ENCODE measurements around the gene SUGCT. TPM values are rescaled to one million over a fixed set of nuclear protein-coding genes. Genes with fewer than 3 reads are reported as not detected.

Gene SUGCT
- total and polyA plus RNA-seq, 2 of the 13 experiments (the other 11 are each of a cell fraction or from before 2014, with no cell fraction given): 10.1 to 22.2 TPM

DNA sequence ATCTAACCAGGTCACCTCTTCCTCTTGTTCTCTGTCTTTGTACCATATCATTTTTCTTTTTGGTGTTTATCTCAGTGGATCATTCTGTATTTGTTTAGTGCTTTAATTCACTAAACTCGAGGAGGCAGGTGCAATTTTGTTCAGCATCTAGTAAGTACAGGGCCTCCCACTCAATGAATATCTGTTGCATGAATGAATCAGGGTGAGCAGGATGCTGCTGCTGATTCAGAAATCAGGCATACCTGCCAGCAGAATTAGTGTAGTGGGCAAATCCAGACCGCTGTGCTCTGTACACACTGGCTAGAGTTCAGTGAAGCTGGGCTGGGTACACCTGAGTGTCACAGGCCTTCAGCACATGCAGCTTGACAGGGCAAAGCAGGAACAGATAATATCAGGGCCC, 511.9 kb downstream of the SUGCT start (continued):
- TF ChIP-seq, protein P1, sequence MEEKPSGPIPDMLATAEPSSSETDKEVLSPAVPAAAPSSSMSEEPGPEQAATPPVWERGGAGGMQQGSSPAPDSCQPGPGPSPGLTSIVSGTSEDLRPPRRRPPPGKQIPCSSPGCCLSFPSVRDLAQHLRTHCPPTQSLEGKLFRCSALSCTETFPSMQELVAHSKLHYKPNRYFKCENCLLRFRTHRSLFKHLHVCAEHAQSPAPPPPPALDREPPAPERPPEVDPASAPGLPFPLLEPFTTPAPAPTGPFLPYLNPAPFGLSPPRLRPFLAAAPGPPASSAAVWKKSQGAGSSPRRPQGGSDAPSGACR (CRISPR knock-in tag; IDR thresholded peaks at IDR 0.05): no peak
- TF ChIP-seq MAZ (IDR thresholded peaks at IDR 0.05; ENCODE audit: borderline replicate concordance, low read depth, low read length): no peak
- no peak for TF ChIP-seq MAZ (CRISPR knock-in tag; IDR thresholded peaks at IDR 0.05; ENCODE audit: low read depth)
- no peak for TF ChIP-seq MTA3 (CRISPR knock-in tag; IDR thresholded peaks at IDR 0.05)
- TF ChIP-seq ZBTB38 (CRISPR knock-in tag; IDR thresholded peaks at IDR 0.05): no peak
- TF ChIP-seq NFE2L2 (IDR thresholded peaks at IDR 0.05; ENCODE audit: low read length): no peak
- TF ChIP-seq NCOR1 (IDR thresholded peaks at IDR 0.05; ENCODE audit: borderline replicate concordance, low read length): no peak
- TF ChIP-seq TP53 (CRISPR knock-in tag; conservative IDR thresholded peaks at IDR 0.05): no peak

- intact Hi-C loops (cut with micrococcal nuclease; ENCODE audit: unreplicated experiment) (no loop called here), in situ Hi-C loops (cut with HindIII; ENCODE audit: extremely low pct_ligation_motif_present, low pct_unique_long_range_greater_than_20kb) (no loop called here)
- no TSS peak for BruUV-seq (replicated peaks)
- POLR2A ChIA-PET: no interaction called here
- no peak overlapping the region for H3K4me3 ChIP-seq (replicated peaks in 1 of 3; ENCODE audit: insufficient read depth in 1 of 3, low read depth in 2 of 3, low read length in 3 of 3)
- peaks cover 15% of the 10 kb centered on the region for H3K4me1 ChIP-seq (ENCODE audit: insufficient read depth, low read length)
- H3K4me2 ChIP-seq (ENCODE audit: low read depth, low read length): no peak overlapping the region
- no peak overlapping the region for H2AFZ ChIP-seq (ENCODE audit: low read length)
- no peaks in the 10 kb centered on the region for H3K27me3 ChIP-seq (ENCODE audit: control insufficient read depth in 1 of 2, insufficient read depth in 2 of 2, low read length in 2 of 2)
- H3K79me2 ChIP-seq (ENCODE audit: insufficient read depth, low read length): no peaks in the 10 kb centered on the region
- no peaks in the 10 kb centered on the region for H3K36me3 ChIP-seq (replicated peaks in 1 of 2; ENCODE audit: control insufficient read depth in 1 of 2, insufficient read depth in 2 of 2, low read length in 2 of 2)
- WGBS (ENCODE audit: low lambda C conversion rate): 95% methylated on average over 5 of the region's 5 CpGs
- DNase-seq (ENCODE audit: low spot score): no peak
- no peak for TF ChIP-seq MAZ (IDR thresholded peaks at IDR 0.05; ENCODE audit: borderline replicate concordance, low read depth, low read length)
- TF ChIP-seq MAZ (CRISPR knock-in tag; IDR thresholded peaks at IDR 0.05; ENCODE audit: low read depth): no peak
- TF ChIP-seq AGO1 (IDR thresholded peaks at IDR 0.05; ENCODE audit: low read depth, low read length, poor library complexity, severe bottlenecking): no peak
- no peak for TF ChIP-seq ZNF256 (CRISPR knock-in tag; conservative IDR thresholded peaks at IDR 0.05)
- CTCF ChIA-PET (ENCODE audit: low intra/inter-chr PET ratio, low total read pairs): no interaction called here
- no peak overlapping the region for H3K27ac ChIP-seq (ENCODE audit: extremely low read length, insufficient read depth, low read length)
- FAIRE-seq: no peak
- H4K20me1 ChIP-seq (ENCODE audit: insufficient read depth, low read length): no peaks in the 10 kb centered on the region
- no peak overlapping the region for H3K9ac ChIP-seq (ENCODE audit: insufficient read depth, low read depth, low read length)
- no peaks in the 10 kb centered on the region for H3K9me3 ChIP-seq (ENCODE audit: low read length)
- ATAC-seq: no peak
Measured at GRCh38 chr7:40647719-40648118, 512.9 kb downstream of the SUGCT start.
